ENCODE data around the gene MCF2L2.
A peak's percentile ranks its signal among the peaks of the same experiment; 100 is the strongest.

The MCF2L2 gene

GRCh38 chr3:183270344-183270743 lies 158.1 kb downstream of the MCF2L2 start:
- Mint-ChIP-seq H3K4me1 (peaks cover 24% of the 10 kb centered on the region), H3K36me3 (peaks cover 15% of the 10 kb centered on the region), H3K27ac (no peak overlapping the region), H3K27me3 (no peaks in the 10 kb centered on the region), H3K4me3 (no peak overlapping the region), H3K9me3 (no peaks in the 10 kb centered on the region)

GRCh38 chr3:183269345-183269744 lies 159.1 kb downstream of the MCF2L2 start:
- no peak overlapping the region for H3K4me3 Mint-ChIP-seq
- no peaks in the 10 kb centered on the region for H3K9me3 Mint-ChIP-seq
- H3K27me3 Mint-ChIP-seq = no peaks in the 10 kb centered on the region
- no peak overlapping the region for H3K27ac Mint-ChIP-seq
- H3K36me3 Mint-ChIP-seq = peaks cover 15% of the 10 kb centered on the region
- peaks cover 18% of the 10 kb centered on the region for H3K4me1 Mint-ChIP-seq

- Mint-ChIP-seq H3K9me3 (no peaks in the 10 kb centered on the region), H3K27me3 (no peaks in the 10 kb centered on the region), H3K4me3 (no peak overlapping the region), H3K27ac (peak overlapping the region; percentile 20), H3K4me1 (peaks cover 18% of the 10 kb centered on the region), H3K36me3 (peaks cover 14% of the 10 kb centered on the region)
Measured at GRCh38 chr3:183268366-183268765, 160.1 kb downstream of the MCF2L2 start.

- Mint-ChIP-seq H3K36me3 (peaks cover 15% of the 10 kb centered on the region), H3K4me3 (peak overlapping the region; percentile 31), H3K27me3 (no peaks in the 10 kb centered on the region), H3K9me3 (no peaks in the 10 kb centered on the region), H3K27ac (no peak overlapping the region), H3K4me1 (peaks cover 18% of the 10 kb centered on the region)
Measured at GRCh38 chr3:183267140-183267539, 161.3 kb downstream of the MCF2L2 start.

GRCh38 chr3:183266454-183266853 lies 162.0 kb downstream of the MCF2L2 start:
- Mint-ChIP-seq H3K27me3 (no peaks in the 10 kb centered on the region), H3K4me3 (peak overlapping the region; percentile 62), H3K9me3 (no peaks in the 10 kb centered on the region), H3K27ac (no peak overlapping the region), H3K36me3 (peaks cover 15% of the 10 kb centered on the region), H3K4me1 (peaks cover 18% of the 10 kb centered on the region)

- Mint-ChIP-seq H3K27me3 (no peaks in the 10 kb centered on the region), H3K4me1 (peaks cover 15% of the 10 kb centered on the region), H3K9me3 (no peaks in the 10 kb centered on the region), H3K27ac (no peak overlapping the region), H3K36me3 (peaks cover 12% of the 10 kb centered on the region), H3K4me3 (peak overlapping the region; percentile 62)
Measured at GRCh38 chr3:183265834-183266417, 162.5 kb downstream of the MCF2L2 start.

GRCh38 chr3:183265157-183265642 lies 163.2 kb downstream of the MCF2L2 start:
- Mint-ChIP-seq H3K4me3 (no peak overlapping the region), H3K36me3 (peaks cover 11% of the 10 kb centered on the region), H3K4me1 (peaks cover 15% of the 10 kb centered on the region), H3K27ac (no peak overlapping the region), H3K9me3 (no peaks in the 10 kb centered on the region), H3K27me3 (no peaks in the 10 kb centered on the region)

- H3K27ac Mint-ChIP-seq = no peak overlapping the region
- H3K36me3 Mint-ChIP-seq = peaks cover 8% of the 10 kb centered on the region
- no peak overlapping the region for H3K4me3 Mint-ChIP-seq
- no peaks in the 10 kb centered on the region for H3K9me3 Mint-ChIP-seq
- H3K4me1 Mint-ChIP-seq = peaks cover 12% of the 10 kb centered on the region
- H3K27me3 Mint-ChIP-seq = no peaks in the 10 kb centered on the region
Measured at GRCh38 chr3:183264268-183264667, 164.2 kb downstream of the MCF2L2 start.

GRCh38 chr3:183262875-183263378 lies 165.5 kb downstream of the MCF2L2 start:
- H3K27me3 Mint-ChIP-seq = peaks cover 2% of the 10 kb centered on the region
- no peak overlapping the region for H3K4me3 Mint-ChIP-seq
- no peak overlapping the region for H3K27ac Mint-ChIP-seq
- H3K9me3 Mint-ChIP-seq = no peaks in the 10 kb centered on the region
- H3K36me3 Mint-ChIP-seq = peaks cover 9% of the 10 kb centered on the region
- H3K4me1 Mint-ChIP-seq = peaks cover 1% of the 10 kb centered on the region

GRCh38 chr3:183261151-183261724 lies 167.2 kb downstream of the MCF2L2 start:
- H3K9me3 Mint-ChIP-seq = no peaks in the 10 kb centered on the region
- H3K27ac Mint-ChIP-seq = no peak overlapping the region
- no peak overlapping the region for H3K4me3 Mint-ChIP-seq
- peaks cover 8% of the 10 kb centered on the region for H3K27me3 Mint-ChIP-seq
- peaks cover 12% of the 10 kb centered on the region for H3K36me3 Mint-ChIP-seq
- H3K4me1 Mint-ChIP-seq = peaks cover 5% of the 10 kb centered on the region

GRCh38 chr3:183260167-183260904 lies 168.1 kb downstream of the MCF2L2 start:
- no peak overlapping the region for H3K27ac Mint-ChIP-seq
- H3K9me3 Mint-ChIP-seq = no peaks in the 10 kb centered on the region
- peaks cover 11% of the 10 kb centered on the region for H3K27me3 Mint-ChIP-seq
- peaks cover 14% of the 10 kb centered on the region for H3K36me3 Mint-ChIP-seq
- peaks cover 10% of the 10 kb centered on the region for H3K4me1 Mint-ChIP-seq
- H3K4me3 Mint-ChIP-seq = no peak overlapping the region

- Mint-ChIP-seq H3K4me3 (no peak overlapping the region), H3K36me3 (peaks cover 18% of the 10 kb centered on the region), H3K4me1 (peaks cover 14% of the 10 kb centered on the region), H3K27ac (no peak overlapping the region), H3K27me3 (peaks cover 14% of the 10 kb centered on the region), H3K9me3 (no peaks in the 10 kb centered on the region)
Measured at GRCh38 chr3:183259621-183260020, 168.8 kb downstream of the MCF2L2 start.

GRCh38 chr3:183259087-183259486 lies 169.3 kb downstream of the MCF2L2 start:
- no peak overlapping the region for H3K4me3 Mint-ChIP-seq
- no peaks in the 10 kb centered on the region for H3K9me3 Mint-ChIP-seq
- H3K27me3 Mint-ChIP-seq = peaks cover 14% of the 10 kb centered on the region
- peaks cover 14% of the 10 kb centered on the region for H3K4me1 Mint-ChIP-seq
- H3K36me3 Mint-ChIP-seq = peaks cover 18% of the 10 kb centered on the region
- no peak overlapping the region for H3K27ac Mint-ChIP-seq

- H3K36me3 Mint-ChIP-seq = peaks cover 16% of the 10 kb centered on the region
- peaks cover 18% of the 10 kb centered on the region for H3K27me3 Mint-ChIP-seq
- H3K4me3 Mint-ChIP-seq = peak overlapping the region; percentile 90
- no peaks in the 10 kb centered on the region for H3K9me3 Mint-ChIP-seq
- H3K27ac Mint-ChIP-seq = peak overlapping the region; percentile 90
- H3K4me1 Mint-ChIP-seq = peaks cover 21% of the 10 kb centered on the region
Measured at GRCh38 chr3:183255348-183255730, 173.1 kb downstream of the MCF2L2 start.

GRCh38 chr3:183254487-183255347 lies 173.7 kb downstream of the MCF2L2 start:
- Mint-ChIP-seq H3K9me3 (no peaks in the 10 kb centered on the region), H3K27me3 (peaks cover 18% of the 10 kb centered on the region), H3K36me3 (peaks cover 16% of the 10 kb centered on the region), H3K27ac (peak overlapping the region; percentile 90), H3K4me1 (peaks cover 21% of the 10 kb centered on the region), H3K4me3 (peak overlapping the region; percentile 90)

Measured in activated naive CD4-positive, alpha-beta T cell treated with anti-CD3 and anti-CD28 coated beads, Interleukin-2, amount 50 U/mL, for 24 hours (primary cell).